ENCODE measurements around the gene SDK2. TPM values are rescaled to one million over a fixed set of nuclear protein-coding genes. Genes with fewer than 3 reads are reported as not detected.

Gene SDK2
- total RNA-seq, 1 donor from 2014 or later: 11.2 TPM

DNA sequence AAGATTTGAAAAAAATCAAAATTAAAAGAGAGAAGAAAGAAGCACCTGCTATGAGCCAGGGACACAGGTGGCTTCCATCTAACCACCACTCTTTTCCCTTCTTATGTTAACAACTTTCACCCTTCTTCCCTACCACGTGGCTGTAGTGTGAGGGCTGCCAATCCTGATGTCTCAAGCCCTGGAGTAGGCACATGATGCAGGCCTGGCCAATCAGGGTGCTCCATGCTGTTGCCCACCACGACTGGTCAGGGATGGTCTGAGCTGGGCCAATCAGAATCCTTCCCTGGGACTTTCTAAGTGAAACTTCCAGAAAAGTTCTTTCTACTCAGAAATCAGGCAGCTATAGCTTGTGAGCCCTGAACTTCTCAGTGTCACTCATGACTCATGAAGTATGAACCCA is 140.7 kb downstream of the SDK2 start:
- H3K9me3 ChIP-seq (ENCODE audit: insufficient read depth, low read depth, low read length): no peaks in the 10 kb centered on the region
- peaks cover 40% of the 10 kb centered on the region for H3K27me3 Mint-ChIP-seq (ENCODE audit: low read depth, unreplicated experiment)
- H3K79me2 ChIP-seq (ENCODE audit: insufficient read depth, low read length): no peaks in the 10 kb centered on the region
- peaks cover 7% of the 10 kb centered on the region for H3K36me3 Mint-ChIP-seq (ENCODE audit: low read depth, unreplicated experiment)
- DNase-seq (ENCODE audit: low read depth) (no peak), FAIRE-seq (no peak)
- no peak overlapping the region for H3K4me3 Mint-ChIP-seq (ENCODE audit: unreplicated experiment)
- no peak overlapping the region for H3K4me2 ChIP-seq (ENCODE audit: low read length)
- no peak overlapping the region for H3K27ac ChIP-seq (ENCODE audit: low read depth, low read length)
- no peaks in the 10 kb centered on the region for H3K27me3 ChIP-seq (ENCODE audit: insufficient read depth, low read length)
- no peaks in the 10 kb centered on the region for H3K4me1 ChIP-seq (ENCODE audit: insufficient read depth, low read length)
- H4K20me1 ChIP-seq (ENCODE audit: insufficient read depth, low read length): no peaks in the 10 kb centered on the region
- H3K27ac Mint-ChIP-seq (ENCODE audit: unreplicated experiment): no peak overlapping the region
- peaks cover 6% of the 10 kb centered on the region for H3K9me3 Mint-ChIP-seq (ENCODE audit: unreplicated experiment)
- no peaks in the 10 kb centered on the region for H3K36me3 ChIP-seq (ENCODE audit: insufficient read depth, low read length)
- no peak overlapping the region for H2AFZ ChIP-seq (ENCODE audit: low read depth, low read length)
- no peak overlapping the region for H3K9ac ChIP-seq (ENCODE audit: low read length)
- no peak overlapping the region for H3K4me3 ChIP-seq (ENCODE audit: insufficient read depth, low read depth, low read length)
- TF ChIP-seq, protein P1, sequence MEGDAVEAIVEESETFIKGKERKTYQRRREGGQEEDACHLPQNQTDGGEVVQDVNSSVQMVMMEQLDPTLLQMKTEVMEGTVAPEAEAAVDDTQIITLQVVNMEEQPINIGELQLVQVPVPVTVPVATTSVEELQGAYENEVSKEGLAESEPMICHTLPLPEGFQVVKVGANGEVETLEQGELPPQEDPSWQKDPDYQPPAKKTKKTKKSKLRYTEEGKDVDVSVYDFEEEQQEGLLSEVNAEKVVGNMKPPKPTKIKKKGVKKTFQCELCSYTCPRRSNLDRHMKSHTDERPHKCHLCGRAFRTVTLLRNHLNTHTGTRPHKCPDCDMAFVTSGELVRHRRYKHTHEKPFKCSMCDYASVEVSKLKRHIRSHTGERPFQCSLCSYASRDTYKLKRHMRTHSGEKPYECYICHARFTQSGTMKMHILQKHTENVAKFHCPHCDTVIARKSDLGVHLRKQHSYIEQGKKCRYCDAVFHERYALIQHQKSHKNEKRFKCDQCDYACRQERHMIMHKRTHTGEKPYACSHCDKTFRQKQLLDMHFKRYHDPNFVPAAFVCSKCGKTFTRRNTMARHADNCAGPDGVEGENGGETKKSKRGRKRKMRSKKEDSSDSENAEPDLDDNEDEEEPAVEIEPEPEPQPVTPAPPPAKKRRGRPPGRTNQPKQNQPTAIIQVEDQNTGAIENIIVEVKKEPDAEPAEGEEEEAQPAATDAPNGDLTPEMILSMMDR (IDR thresholded peaks at IDR 0.05; ENCODE audit: insufficient read depth, low read depth, low read length): no peak
- TF ChIP-seq EZH2 (IDR thresholded peaks at IDR 0.05; ENCODE audit: insufficient read depth, low read length): no peak
- H3K4me1 Mint-ChIP-seq (ENCODE audit: low read depth, unreplicated experiment): no peaks in the 10 kb centered on the region

DNA sequence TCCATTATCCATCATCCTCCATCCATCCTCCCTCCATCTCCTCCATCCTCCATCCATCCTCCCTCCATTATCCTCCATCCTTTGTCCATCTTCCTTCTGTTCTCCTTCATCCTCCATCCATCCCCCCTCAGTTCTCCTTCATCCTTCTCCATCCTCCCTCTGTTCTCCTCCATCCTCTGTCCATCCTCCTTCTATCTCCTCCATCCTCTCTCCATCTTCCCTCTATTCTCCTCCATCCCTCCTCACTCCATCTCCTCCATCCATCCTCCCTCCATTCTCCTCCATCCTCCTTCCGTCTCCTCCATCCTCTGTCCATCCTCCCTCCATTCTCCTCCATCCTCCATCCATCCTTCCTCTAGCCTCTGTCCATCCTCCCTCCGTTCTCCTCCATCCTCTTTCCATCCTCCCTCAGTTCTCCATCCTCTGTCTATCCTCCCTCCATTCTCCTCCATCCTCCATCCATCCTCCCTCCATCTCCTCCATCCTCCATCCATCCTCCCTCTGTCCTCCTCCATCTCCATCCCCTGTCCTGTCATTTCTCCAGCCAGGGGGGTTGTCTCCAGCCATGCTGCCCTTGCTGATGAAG is 143.7 kb downstream of the SDK2 start:
- no peak overlapping the region for H3K4me3 ChIP-seq (ENCODE audit: insufficient read depth, low read depth, low read length)
- H3K9me3 ChIP-seq (ENCODE audit: insufficient read depth, low read depth, low read length): no peaks in the 10 kb centered on the region
- no peak overlapping the region for H2AFZ ChIP-seq (ENCODE audit: low read depth, low read length)
- H4K20me1 ChIP-seq (ENCODE audit: insufficient read depth, low read length): no peaks in the 10 kb centered on the region
- H3K36me3 Mint-ChIP-seq (ENCODE audit: low read depth, unreplicated experiment): peaks cover 11% of the 10 kb centered on the region
- FAIRE-seq (no peak), DNase-seq (ENCODE audit: low read depth) (no peak)
- H3K4me1 Mint-ChIP-seq (ENCODE audit: low read depth, unreplicated experiment): no peaks in the 10 kb centered on the region
- no peak overlapping the region for H3K27ac Mint-ChIP-seq (ENCODE audit: unreplicated experiment)
- no peak overlapping the region for H3K4me3 Mint-ChIP-seq (ENCODE audit: unreplicated experiment)
- no peaks in the 10 kb centered on the region for H3K36me3 ChIP-seq (ENCODE audit: insufficient read depth, low read length)
- no peak overlapping the region for H3K4me2 ChIP-seq (ENCODE audit: low read length)
- no peaks in the 10 kb centered on the region for H3K27me3 ChIP-seq (ENCODE audit: insufficient read depth, low read length)
- H3K9me3 Mint-ChIP-seq (ENCODE audit: unreplicated experiment): peaks cover 14% of the 10 kb centered on the region
- TF ChIP-seq EZH2 (IDR thresholded peaks at IDR 0.05; ENCODE audit: insufficient read depth, low read length): no peak
- TF ChIP-seq, protein P1 (IDR thresholded peaks at IDR 0.05; ENCODE audit: insufficient read depth, low read depth, low read length): no peak
- no peaks in the 10 kb centered on the region for H3K4me1 ChIP-seq (ENCODE audit: insufficient read depth, low read length)
- no peaks in the 10 kb centered on the region for H3K79me2 ChIP-seq (ENCODE audit: insufficient read depth, low read length)
- H3K27ac ChIP-seq (ENCODE audit: low read depth, low read length): no peak overlapping the region
- peaks cover 54% of the 10 kb centered on the region for H3K27me3 Mint-ChIP-seq (ENCODE audit: low read depth, unreplicated experiment)
- H3K9ac ChIP-seq (ENCODE audit: low read length): no peak overlapping the region

DNA sequence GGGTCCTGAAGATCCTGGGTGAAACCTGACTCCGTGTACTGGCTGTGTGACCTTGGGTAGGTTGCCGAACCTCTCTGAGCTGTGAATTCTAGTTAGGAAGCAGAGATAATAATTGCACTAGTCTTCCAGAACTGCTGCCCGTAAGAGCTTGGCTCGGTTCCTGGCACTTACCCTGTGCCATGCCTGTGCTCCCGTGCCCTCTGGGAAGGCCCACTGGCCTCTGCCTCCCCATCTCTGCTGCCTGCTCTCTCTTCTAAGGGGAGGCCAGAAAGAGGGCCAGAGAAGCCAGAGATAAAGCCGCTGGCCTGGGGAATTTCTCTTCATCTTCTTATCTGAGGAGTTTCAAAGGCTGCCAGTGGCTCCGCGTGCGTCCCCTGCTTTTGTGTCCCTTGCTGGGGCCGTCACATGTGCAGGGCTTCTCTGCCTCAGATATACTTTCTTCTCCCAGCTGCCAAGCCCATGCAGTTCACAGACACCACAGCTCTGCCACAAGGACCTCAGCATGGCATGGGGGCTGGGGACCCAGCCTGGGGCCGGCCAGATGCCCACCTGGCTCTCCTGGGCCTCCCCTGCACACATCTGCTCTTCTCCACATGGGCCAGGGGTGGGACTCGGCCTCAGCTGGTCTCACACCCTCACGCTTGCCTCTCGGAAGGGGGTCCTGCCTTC is 145.2 kb downstream of the SDK2 start:
- no peak overlapping the region for H3K4me2 ChIP-seq (ENCODE audit: low read length)
- no peak overlapping the region for H3K27ac Mint-ChIP-seq (ENCODE audit: unreplicated experiment)
- no peak for FAIRE-seq
- no peaks in the 10 kb centered on the region for H4K20me1 ChIP-seq (ENCODE audit: insufficient read depth, low read length)
- H3K4me1 ChIP-seq (ENCODE audit: insufficient read depth, low read length): no peaks in the 10 kb centered on the region
- no peaks in the 10 kb centered on the region for H3K79me2 ChIP-seq (ENCODE audit: insufficient read depth, low read length)
- H3K4me3 ChIP-seq (ENCODE audit: insufficient read depth, low read depth, low read length): no peak overlapping the region
- no peaks in the 10 kb centered on the region for H3K4me1 Mint-ChIP-seq (ENCODE audit: low read depth, unreplicated experiment)
- no peak overlapping the region for H3K27ac ChIP-seq (ENCODE audit: low read depth, low read length)
- H3K9ac ChIP-seq (ENCODE audit: low read length): no peak overlapping the region
- peaks cover 13% of the 10 kb centered on the region for H3K9me3 Mint-ChIP-seq (ENCODE audit: unreplicated experiment)
- H3K9me3 ChIP-seq (ENCODE audit: insufficient read depth, low read depth, low read length): no peaks in the 10 kb centered on the region
- TF ChIP-seq, protein P1 (IDR thresholded peaks at IDR 0.05; ENCODE audit: insufficient read depth, low read depth, low read length): no peak
- TF ChIP-seq EZH2 (IDR thresholded peaks at IDR 0.05; ENCODE audit: insufficient read depth, low read length): no peak
- no peak for DNase-seq (ENCODE audit: low read depth)
- H3K27me3 Mint-ChIP-seq (ENCODE audit: low read depth, unreplicated experiment): peaks cover 62% of the 10 kb centered on the region
- H3K36me3 ChIP-seq (ENCODE audit: insufficient read depth, low read length): no peaks in the 10 kb centered on the region
- H3K36me3 Mint-ChIP-seq (ENCODE audit: low read depth, unreplicated experiment): peaks cover 11% of the 10 kb centered on the region
- no peak overlapping the region for H3K4me3 Mint-ChIP-seq (ENCODE audit: unreplicated experiment)
- no peak overlapping the region for H2AFZ ChIP-seq (ENCODE audit: low read depth, low read length)
- no peaks in the 10 kb centered on the region for H3K27me3 ChIP-seq (ENCODE audit: insufficient read depth, low read length)
